GM12878 (cell line): ENCODE data around the gene TCTN1. TPM values are rescaled to one million over a fixed set of nuclear protein-coding genes. Genes with fewer than 3 reads are reported as not detected.

Experiments
- ATAC-seq: fragments of 200-7000 bp; cut with Tn5 transposase; 3 replicates; pipeline ENCODE4 v1.9.1; 2020; ENCODE audit warnings: mild to moderate bottlenecking, moderate library complexity
- BruUV-seq: library from RNA; stranded (reverse); fragments of 400-500 nt; replicated peaks from 2 replicates; lab custom pipeline; 2021; lab: Mats Ljungman, UMichigan
- CTCF ChIA-PET: fragments of 300-600 bp; sonication (Branson Sonifier 250); formaldehyde crosslinking; extraction: SDS; loops from one replicate; lab custom pipeline; 2021; ENCODE audit warnings: inconsistent platforms; lab: Yijun Ruan, JAX
- POLR2A ChIA-PET: fragments of 350-600 bp; formaldehyde crosslinking; extraction: SDS; loops from one replicate; lab custom pipeline; 2021; ENCODE audit warnings: inconsistent platforms; lab: Charles Lee
- RAD21 ChIA-PET: fragments of 300-600 bp; sonication (Branson Sonifier 250); formaldehyde crosslinking; loops from one replicate; lab custom pipeline; 2023; ENCODE audit warnings: antibody characterized with exemption; ENCODE audit not compliant: unreplicated experiment; lab: Charles Lee
- SMC1A ChIA-PET: fragments of 300-600 bp; sonication (Branson Sonifier 250); formaldehyde crosslinking; loops from one replicate; lab custom pipeline; 2023; ENCODE audit not compliant: unreplicated experiment, uncharacterized antibody; lab: Charles Lee
- DNase-seq: peaks from one replicate; pipeline ENCODE4 v3.0.0-alpha.2; 2011; ENCODE audit warnings: low read depth, low spot score
- FAIRE-seq: peaks from 3 replicates; lab custom pipeline; 2011; peaks lifted over from hg19 to GRCh38; lab: Jason Lieb, UNC
- H2AFZ ChIP-seq: 2 replicates; pipeline ENCODE4 v1.6.0; 2011; ENCODE audit warnings: low read depth, low read length, control low read depth; ENCODE audit not compliant: control insufficient read depth
- H3K27ac ChIP-seq: 2 replicates; pipeline ENCODE4 v1.5.1; 2011; ENCODE audit warnings: control low read depth; ENCODE audit not compliant: control insufficient read depth, insufficient read depth
- H3K27me3 ChIP-seq, 2 experiments: replicated peaks in 1 of 2; 2 replicates each; pipeline versions ENCODE4 v1.6.0 to v1.6.1; 2011; ENCODE audit warnings: low read length in 1 of 2; ENCODE audit not compliant: control insufficient read depth in 2 of 2, insufficient read depth in 2 of 2
- H3K36me3 ChIP-seq, 2 experiments: 2 replicates each; pipeline ENCODE4 v1.5.1; 2011; ENCODE audit warnings: low read length in 1 of 2; ENCODE audit not compliant: control insufficient read depth in 2 of 2, insufficient read depth in 2 of 2
- H3K4me1 ChIP-seq: 2 replicates; pipeline ENCODE4 v1.6.1; 2011; ENCODE audit warnings: mild to moderate bottlenecking, low read length, moderate library complexity, mixed read lengths; ENCODE audit not compliant: control insufficient read depth, insufficient read depth
- H3K4me2 ChIP-seq: 2 replicates; pipeline ENCODE4 v1.6.0; 2011; ENCODE audit warnings: control low read depth; ENCODE audit not compliant: control insufficient read depth, insufficient read depth
- H3K4me3 ChIP-seq: fragments of 200-600 bp; sonication (generic); 2 replicates; pipeline ENCODE4 v1.5.1; 2016
- H3K79me2 ChIP-seq: 2 replicates; pipeline ENCODE4 v1.6.0; 2011; ENCODE audit warnings: low read length; ENCODE audit not compliant: control insufficient read depth, insufficient read depth
- H3K9ac ChIP-seq: 2 replicates; pipeline ENCODE4 v1.8.0; 2011; ENCODE audit warnings: low read length, control low read depth, mixed read lengths; ENCODE audit not compliant: control insufficient read depth, insufficient read depth
- H3K9me3 ChIP-seq: replicated peaks from 3 replicates; pipeline ENCODE4 v1.5.1; 2011; ENCODE audit warnings: mild to moderate bottlenecking, low read length; ENCODE audit not compliant: control insufficient read depth, insufficient read depth
- H4K20me1 ChIP-seq: 2 replicates; pipeline ENCODE4 v1.6.0; 2011; ENCODE audit not compliant: control insufficient read depth, insufficient read depth
- SPI1 ChIP-seq: IDR thresholded peaks from 2 replicates; pipeline ENCODE4 v1.6.1; 2011; ENCODE audit warnings: low read depth, mild to moderate bottlenecking, low read length, moderate library complexity, borderline replicate concordance; ENCODE audit not compliant: insufficient read depth
- WRNIP1 ChIP-seq: IDR thresholded peaks from 2 replicates; pipeline ENCODE4 v1.6.1; 2011; ENCODE audit warnings: low read depth, low read length, improper control_type of control experiment, borderline replicate concordance
- WGBS: methylation state at CpG from one replicate; pipeline ENCODE4 v1.1.6; 2016; ENCODE audit warnings: low lambda C conversion rate; ENCODE audit not compliant: insufficient replicate concordance, insufficient coverage; ENCODE audit errors: missing lambda C conversion rate; 5-methylcytosine and 5-hydroxymethylcytosine counted together
- in situ Hi-C: fragments of 300-500 bp; cut with MboI; formaldehyde crosslinking; loops from 9 replicates; pipeline ENCODE4 v1.14.3; 2018; ENCODE audit warnings: mixed read lengths
- intact Hi-C: fragments of 100-400 bp; cut with micrococcal nuclease; formaldehyde crosslinking; loops from one replicate; pipeline ENCODE4 v1.14.2; 2022; ENCODE audit not compliant: unreplicated experiment
- polyA plus RNA-seq, 11 experiments: library from polyadenylated mRNA; depleted of rRNA in 4 of 11; unstranded in 6 of 11; stranded (reverse) in 5 of 11; fragments of >200 nt; fragmentation: Nextera tagmentation in 4 of 11; fragmentation: Illumina TruSeq in 1 of 11; extraction: Ambion mirVana in 4 of 11; extraction: Trizol in 1 of 11; gene quantifications; 1 replicate in 1 of 11; 2 replicates in 10 of 11; pipeline versions ENCODE4 v1.2.1 to v1.2.3, GENCODE V29; 2011 to 2016; ENCODE audit warnings: inconsistent platforms in 2 of 11, missing spikeins in 2 of 11, low read depth in 1 of 11
- total RNA-seq, 4 experiments: library from RNA; depleted of rRNA in 3 of 4; stranded (reverse); fragments of >200 nt in 3 of 4; fragmentation: Illumina TruSeq in 1 of 4; extraction: Trizol in 1 of 4; gene quantifications; 2 replicates each; pipeline versions ENCODE4 v1.2.1 to v1.2.3, GENCODE V29; 2013 to 2021
- TF ChIP-seq, protein P1 (sequence below): fragments of 450-650 bp; IDR thresholded peaks from 2 replicates; pipeline ENCODE4 v1.6.1; 2016; ENCODE audit warnings: mild to moderate bottlenecking, moderate library complexity, borderline replicate concordance

The TCTN1 gene
- total and polyA plus RNA-seq, 10 of the 15 experiments (the other 5 are each of a cell fraction or from before 2014, with no cell fraction given): 8.8 to 23.5 (median 15.3) TPM

DNA sequence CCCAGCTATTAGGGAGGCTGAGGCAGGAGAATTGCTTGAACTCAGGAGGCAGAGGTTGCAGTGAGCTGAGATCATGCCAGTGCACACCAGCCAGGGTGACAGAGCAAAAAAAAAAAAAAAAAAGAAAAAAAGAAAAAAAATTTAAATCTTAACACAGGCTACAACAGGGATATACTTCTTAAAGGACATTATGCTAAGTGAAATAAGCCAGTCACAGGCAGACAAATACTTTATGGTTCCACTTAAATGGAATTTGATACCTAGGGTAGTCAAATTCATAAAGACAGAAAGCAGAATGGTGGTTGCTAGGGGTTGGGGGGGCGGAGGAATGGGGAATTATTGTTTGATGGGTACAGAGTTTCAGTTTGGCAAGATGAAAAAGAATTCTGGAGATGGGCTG is 16.0 kb upstream of the TCTN1 start (continued):
- TF ChIP-seq, protein P1, sequence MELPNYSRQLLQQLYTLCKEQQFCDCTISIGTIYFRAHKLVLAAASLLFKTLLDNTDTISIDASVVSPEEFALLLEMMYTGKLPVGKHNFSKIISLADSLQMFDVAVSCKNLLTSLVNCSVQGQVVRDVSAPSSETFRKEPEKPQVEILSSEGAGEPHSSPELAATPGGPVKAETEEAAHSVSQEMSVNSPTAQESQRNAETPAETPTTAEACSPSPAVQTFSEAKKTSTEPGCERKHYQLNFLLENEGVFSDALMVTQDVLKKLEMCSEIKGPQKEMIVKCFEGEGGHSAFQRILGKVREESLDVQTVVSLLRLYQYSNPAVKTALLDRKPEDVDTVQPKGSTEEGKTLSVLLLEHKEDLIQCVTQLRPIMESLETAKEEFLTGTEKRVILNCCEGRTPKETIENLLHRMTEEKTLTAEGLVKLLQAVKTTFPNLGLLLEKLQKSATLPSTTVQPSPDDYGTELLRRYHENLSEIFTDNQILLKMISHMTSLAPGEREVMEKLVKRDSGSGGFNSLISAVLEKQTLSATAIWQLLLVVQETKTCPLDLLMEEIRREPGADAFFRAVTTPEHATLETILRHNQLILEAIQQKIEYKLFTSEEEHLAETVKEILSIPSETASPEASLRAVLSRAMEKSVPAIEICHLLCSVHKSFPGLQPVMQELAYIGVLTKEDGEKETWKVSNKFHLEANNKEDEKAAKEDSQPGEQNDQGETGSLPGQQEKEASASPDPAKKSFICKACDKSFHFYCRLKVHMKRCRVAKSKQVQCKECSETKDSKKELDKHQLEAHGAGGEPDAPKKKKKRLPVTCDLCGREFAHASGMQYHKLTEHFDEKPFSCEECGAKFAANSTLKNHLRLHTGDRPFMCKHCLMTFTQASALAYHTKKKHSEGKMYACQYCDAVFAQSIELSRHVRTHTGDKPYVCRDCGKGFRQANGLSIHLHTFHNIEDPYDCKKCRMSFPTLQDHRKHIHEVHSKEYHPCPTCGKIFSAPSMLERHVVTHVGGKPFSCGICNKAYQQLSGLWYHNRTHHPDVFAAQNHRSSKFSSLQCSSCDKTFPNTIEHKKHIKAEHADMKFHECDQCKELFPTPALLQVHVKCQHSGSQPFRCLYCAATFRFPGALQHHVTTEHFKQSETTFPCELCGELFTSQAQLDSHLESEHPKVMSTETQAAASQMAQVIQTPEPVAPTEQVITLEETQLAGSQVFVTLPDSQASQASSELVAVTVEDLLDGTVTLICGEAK: no peak

DNA sequence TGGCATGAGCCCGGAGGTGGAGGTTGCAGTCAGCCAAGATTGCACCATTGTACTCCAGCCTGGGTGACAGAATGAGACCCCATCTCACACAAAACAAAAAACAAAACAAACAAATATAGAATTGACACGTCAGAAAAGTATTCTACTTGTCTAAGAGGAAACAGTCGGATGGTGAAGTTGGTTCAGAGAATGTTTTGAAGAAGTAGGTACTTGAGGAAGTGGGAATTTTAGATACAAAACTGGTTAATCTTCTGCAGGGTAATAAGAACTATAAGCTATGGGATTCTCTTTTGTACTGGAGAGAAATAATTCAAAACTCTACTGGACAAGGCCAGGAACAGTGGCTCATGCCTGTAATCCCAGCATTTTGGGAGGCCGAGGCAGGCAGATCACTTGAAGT is 14.6 kb upstream of the TCTN1 start:
- BruUV-seq: no TSS peak
- Histone ChIP-seq H2AFZ (peak overlapping the region; percentile 45; the same call in 1 of the 2 replicates), H3K4me2 (no peak overlapping the region; the same call in 1 of the 2 replicates), H3K36me3 (no peaks in the 10 kb centered on the region), H3K79me2 (no peaks in the 10 kb centered on the region), H3K9ac (no peak overlapping the region), H4K20me1 (no peaks in the 10 kb centered on the region), H3K4me3 (no peak overlapping the region), H3K4me1 (peaks cover 10% of the 10 kb centered on the region; the same call in 1 of the 2 replicates), H3K27ac (peak overlapping the region; percentile 53), H3K27me3 (no peaks in the 10 kb centered on the region), H3K9me3 (no peaks in the 10 kb centered on the region)
- ChIA-PET RAD21 (interaction anchor here (0.7 to 7.7 kb wide), 28 partner anchors 8 to 865 kb away, joined by 3 to 180 read pairs (median 10); partner anchors contain the start of genes ARPC3, FAM216A, GPN3 and HVCN1), POLR2A (interaction anchor here (0.6 to 3.9 kb wide), 4 partner anchors 85 to 149 kb away, joined by 4 to 31 read pairs (median 14); partner anchors contain the start of genes ARPC3, FAM216A and GPN3), CTCF (interaction anchor here (0.7 to 17.0 kb wide), 18 partner anchors 8 to 288 kb away, joined by 3 to 462 read pairs (median 36); partner anchors contain the start of genes ARPC3, FAM216A, GPN3 and RAD9B), SMC1A (interaction anchor here (0.8 to 19.2 kb wide), 29 partner anchors 7 to 500 kb away, joined by 3 to 492 read pairs (median 7); partner anchors contain the start of genes ARPC3, FAM216A, GPN3 and RAD9B)
- intact Hi-C loops: no loop called here
- no peak for DNase-seq
- FAIRE-seq: no peak
- no peak for ATAC-seq
- 24% methylated on average over 4 of the region's 4 CpGs for WGBS
- in situ Hi-C loops: no loop called here
- TF ChIP-seq SPI1: peak; percentile 35; the same call in 1 of the 2 replicates
- no peak for TF ChIP-seq WRNIP1
- TF ChIP-seq, all 136 proteins: peak for 1
